Measurements from ENCODE around the gene EEFSEC. TPM values are rescaled to one million over a fixed set of nuclear protein-coding genes. Genes with fewer than 3 reads are reported as not detected.

Gene EEFSEC
- total RNA-seq, 2 donors from 2014 or later: 15.7 to 18.0 TPM

DNA sequence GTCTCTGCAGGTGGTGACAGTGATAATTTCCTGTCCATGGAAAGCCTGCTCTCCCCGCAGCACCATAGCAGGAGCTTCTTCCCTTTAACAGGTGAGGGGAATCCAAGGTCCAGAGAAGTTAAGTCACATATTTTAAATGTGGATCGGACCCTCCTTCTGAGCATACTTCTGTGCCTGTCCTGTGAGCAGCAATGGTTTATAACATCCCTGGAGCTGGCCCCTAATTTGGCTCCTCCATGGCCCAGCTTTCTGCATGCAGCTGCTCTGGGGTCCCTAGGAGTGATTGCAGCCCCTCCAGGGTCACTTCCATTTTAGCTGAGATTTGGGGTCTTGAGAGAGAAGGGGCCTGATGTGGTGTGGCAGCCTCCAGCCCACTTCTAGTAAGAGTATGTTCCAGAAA is 127.8 kb downstream of the EEFSEC start:
- no peaks in the 10 kb centered on the region for H3K27me3 ChIP-seq
- H3K27ac ChIP-seq: no peak overlapping the region
- no peaks in the 10 kb centered on the region for H3K36me3 ChIP-seq
- H3K4me3 ChIP-seq: no peak overlapping the region
- H3K4me1 ChIP-seq: peaks cover 0 to 37% of the 10 kb centered on the region in 2 donors
- DNase-seq (ENCODE audit: low spot score): no peak
- H3K9me3 ChIP-seq: no peaks in the 10 kb centered on the region
- TF ChIP-seq, protein P1, sequence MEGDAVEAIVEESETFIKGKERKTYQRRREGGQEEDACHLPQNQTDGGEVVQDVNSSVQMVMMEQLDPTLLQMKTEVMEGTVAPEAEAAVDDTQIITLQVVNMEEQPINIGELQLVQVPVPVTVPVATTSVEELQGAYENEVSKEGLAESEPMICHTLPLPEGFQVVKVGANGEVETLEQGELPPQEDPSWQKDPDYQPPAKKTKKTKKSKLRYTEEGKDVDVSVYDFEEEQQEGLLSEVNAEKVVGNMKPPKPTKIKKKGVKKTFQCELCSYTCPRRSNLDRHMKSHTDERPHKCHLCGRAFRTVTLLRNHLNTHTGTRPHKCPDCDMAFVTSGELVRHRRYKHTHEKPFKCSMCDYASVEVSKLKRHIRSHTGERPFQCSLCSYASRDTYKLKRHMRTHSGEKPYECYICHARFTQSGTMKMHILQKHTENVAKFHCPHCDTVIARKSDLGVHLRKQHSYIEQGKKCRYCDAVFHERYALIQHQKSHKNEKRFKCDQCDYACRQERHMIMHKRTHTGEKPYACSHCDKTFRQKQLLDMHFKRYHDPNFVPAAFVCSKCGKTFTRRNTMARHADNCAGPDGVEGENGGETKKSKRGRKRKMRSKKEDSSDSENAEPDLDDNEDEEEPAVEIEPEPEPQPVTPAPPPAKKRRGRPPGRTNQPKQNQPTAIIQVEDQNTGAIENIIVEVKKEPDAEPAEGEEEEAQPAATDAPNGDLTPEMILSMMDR (IDR thresholded peaks at IDR 0.05): no peak

DNA sequence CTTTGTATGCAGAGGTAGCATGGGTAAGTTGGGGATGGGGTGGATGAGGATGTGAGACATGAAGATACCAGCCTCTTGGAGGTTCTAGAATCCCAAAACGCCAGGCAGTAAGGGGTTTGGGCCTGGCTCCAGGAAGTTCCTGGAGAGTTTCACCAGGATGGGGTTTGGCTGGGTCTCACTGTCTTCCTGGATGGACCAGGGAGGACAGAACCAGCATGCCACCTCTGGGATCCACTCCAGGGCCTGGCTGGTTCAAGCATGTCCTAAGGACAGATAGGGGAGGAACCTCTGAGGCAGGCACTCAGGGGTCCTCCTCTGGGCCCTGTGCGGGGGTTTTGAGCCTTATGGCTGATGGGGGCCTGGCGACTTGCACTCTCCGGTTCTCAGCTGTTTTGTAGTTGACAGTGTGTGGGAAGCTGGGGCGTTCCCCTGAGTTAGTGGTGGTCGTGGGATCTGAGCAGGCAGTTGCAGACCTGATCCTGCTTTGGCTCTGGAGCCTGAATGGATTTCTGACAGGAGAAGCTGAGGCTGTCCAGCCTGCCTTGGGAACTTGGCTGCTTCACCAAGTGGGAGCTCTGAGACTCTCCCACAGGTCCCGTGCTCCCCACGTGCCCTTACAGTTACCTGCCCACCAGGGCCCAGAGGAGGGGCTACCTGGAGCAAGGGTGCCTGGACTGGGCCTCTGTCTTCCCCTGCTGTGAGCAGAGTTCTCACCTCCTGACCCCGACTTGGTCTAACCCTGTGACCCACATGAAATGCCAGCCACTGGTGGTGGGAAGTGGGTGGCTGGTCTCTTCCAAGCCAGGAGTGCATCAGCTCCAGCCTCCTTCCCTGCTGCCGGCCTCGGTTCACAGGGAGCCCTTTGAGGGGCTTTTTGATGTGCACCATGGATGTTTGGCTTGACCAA is 128.4 kb downstream of the EEFSEC start:
- H3K4me3 ChIP-seq: no peak overlapping the region
- no peaks in the 10 kb centered on the region for H3K9me3 ChIP-seq
- peaks cover 0 to 37% of the 10 kb centered on the region in 2 donors for H3K4me1 ChIP-seq
- H3K27me3 ChIP-seq: no peaks in the 10 kb centered on the region
- TF ChIP-seq, protein P1 (IDR thresholded peaks at IDR 0.05): no peak
- H3K36me3 ChIP-seq: no peaks in the 10 kb centered on the region
- DNase-seq (ENCODE audit: low spot score): no peak
- peak overlapping the region; percentile 49 to 57 for H3K27ac ChIP-seq

GRCh38 chr3:128282380-128283196 is 129.3 kb downstream of the EEFSEC start:
- Histone ChIP-seq H3K27ac (peak overlapping the region; percentile 49 to 57), H3K4me3 (no peak overlapping the region), H3K9me3 (no peaks in the 10 kb centered on the region), H3K27me3 (no peaks in the 10 kb centered on the region), H3K4me1 (peaks cover 0 to 37% of the 10 kb centered on the region in 2 donors), H3K36me3 (no peaks in the 10 kb centered on the region)
- DNase-seq (ENCODE audit: low spot score): peak; percentile 80
- TF ChIP-seq, protein P1 (IDR thresholded peaks at IDR 0.05): no peak

- Histone ChIP-seq H3K36me3 (no peaks in the 10 kb centered on the region), H3K27ac (no peak overlapping the region), H3K27me3 (no peaks in the 10 kb centered on the region), H3K4me1 (peaks cover 0 to 35% of the 10 kb centered on the region in 2 donors), H3K4me3 (no peak overlapping the region), H3K9me3 (no peaks in the 10 kb centered on the region)
- peak; percentile 21 for DNase-seq (ENCODE audit: low spot score)
- TF ChIP-seq, protein P1 (IDR thresholded peaks at IDR 0.05): no peak
Measured at GRCh38 chr3:128283421-128283820, 130.1 kb downstream of the EEFSEC start.

DNA sequence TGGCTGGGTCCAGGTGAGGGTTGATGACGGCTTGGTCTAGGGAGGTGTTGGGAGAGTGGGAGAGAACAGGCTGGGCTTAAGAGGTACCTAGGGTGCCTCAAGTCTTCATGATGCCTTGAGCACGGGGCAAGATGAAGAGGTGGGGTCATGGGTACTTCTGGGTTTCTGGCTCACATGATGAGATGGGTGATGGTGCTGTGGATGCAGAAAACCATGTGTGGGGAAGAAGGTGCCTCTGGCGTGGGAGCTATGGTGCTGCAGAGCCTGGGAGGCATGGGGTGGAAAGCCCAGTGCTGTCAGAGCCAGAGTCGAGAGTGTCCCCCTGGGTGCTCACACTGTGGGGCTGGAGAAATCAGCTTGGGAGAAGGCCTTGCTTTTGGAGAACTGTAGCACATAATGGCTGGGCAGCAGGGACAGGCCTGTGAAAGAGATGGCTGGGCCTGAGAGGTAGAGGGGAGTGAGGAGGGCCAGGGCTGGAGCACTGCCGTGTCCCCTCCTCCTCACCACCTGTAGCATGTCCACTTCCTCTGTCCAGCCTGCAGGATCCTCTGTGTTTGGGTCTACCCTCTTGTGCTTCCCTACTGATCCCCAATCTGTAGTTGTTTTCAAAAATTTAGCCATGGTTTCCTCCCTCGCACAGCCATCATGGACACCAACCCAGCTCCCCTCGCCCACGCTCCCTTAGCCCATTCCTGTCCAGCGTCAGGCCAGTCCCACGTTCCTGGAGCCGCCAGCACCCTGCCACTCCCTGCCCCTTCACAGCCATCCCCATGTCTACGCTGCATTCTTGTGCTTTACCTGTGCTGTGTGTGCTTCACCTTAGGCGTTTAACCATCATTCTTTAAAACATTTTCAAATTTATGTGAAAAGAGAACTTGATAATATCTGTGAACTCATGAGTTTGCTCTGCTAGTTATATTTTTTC is 132.0 kb downstream of the EEFSEC start:
- peak; percentile 23 for DNase-seq (ENCODE audit: low spot score)
- Histone ChIP-seq H3K27ac (no peak overlapping the region), H3K4me1 (peaks cover 0 to 22% of the 10 kb centered on the region in 2 donors), H3K27me3 (no peaks in the 10 kb centered on the region), H3K4me3 (no peak overlapping the region), H3K36me3 (no peaks in the 10 kb centered on the region), H3K9me3 (no peaks in the 10 kb centered on the region)
- TF ChIP-seq, protein P1 (IDR thresholded peaks at IDR 0.05): no peak
